ENCODE data around the gene TAX1BP3. TPM values are rescaled to one million over a fixed set of nuclear protein-coding genes. Genes with fewer than 3 reads are reported as not detected.

TAX1BP3 gene
- polyA plus RNA-seq, 1 of the 3 experiments (the other 2 are of a cell fraction), result 192 TPM

- CTCF ChIA-PET, result no interaction called here
- POLR2A ChIA-PET, result no interaction called here
- Histone ChIP-seq H3K4me1 (ENCODE audit: control insufficient read depth in 1 of 2, insufficient read depth in 2 of 2, low read depth in 1 of 2, low read length in 1 of 2) (0 out of 4 replicates have a peak, but pooled peaks cover 0 to 4% of the 10 kb centered on the region in 2 experiments), H3K9me2 (no peaks in the 10 kb centered on the region), H3F3A (replicated peaks; ENCODE audit: insufficient read depth) (peaks cover 5% of the 10 kb centered on the region), H3K4me3 (ENCODE audit: low read depth in 2 of 2, low read length in 1 of 2) (no peak overlapping the region), H3K4me2 (no peak overlapping the region), H3K27me3 (ENCODE audit: insufficient read depth) (no peaks in the 10 kb centered on the region), H4K20me1 (ENCODE audit: insufficient read depth) (no peaks in the 10 kb centered on the region), H3K9me3 (no peaks in the 10 kb centered on the region), H3K36me3 (replicated peaks in 1 of 2; ENCODE audit: control insufficient read depth in 1 of 2, insufficient read depth in 2 of 2, low read length in 1 of 2) (peaks cover 25 to 29% of the 10 kb centered on the region in 2 experiments), H3K27ac (ENCODE audit: low read depth in 2 of 2, low read length in 1 of 2) (no peak overlapping the region), H3K79me2 (ENCODE audit: insufficient read depth) (no peaks in the 10 kb centered on the region), H2AFZ (ENCODE audit: low read depth) (no peak overlapping the region), H3K9ac (no peak overlapping the region)
- WGBS (ENCODE audit: low lambda C conversion rate), result 83% methylated on average over 13 of the region's 13 CpGs
- TF ChIP-seq TAF1 (IDR thresholded peaks at IDR 0.05; ENCODE audit: borderline replicate concordance, low read depth, low read length), result no peak
- no peak for TF ChIP-seq PBX3 (IDR thresholded peaks at IDR 0.05)
- no peak for TF ChIP-seq GATA2 (CRISPR knock-in tag; IDR thresholded peaks at IDR 0.05)
- no peak for TF ChIP-seq EZH2phosphoT487 (IDR thresholded peaks at IDR 0.05; ENCODE audit: borderline replicate concordance, low read depth)
- no peak for TF ChIP-seq TCF12 (IDR thresholded peaks at IDR 0.05)
- TF ChIP-seq CHD2 (IDR thresholded peaks at IDR 0.05; ENCODE audit: low read length, partially characterized antibody), result no peak
- TF ChIP-seq NFIC (IDR thresholded peaks at IDR 0.05; ENCODE audit: borderline replicate concordance), result no peak
- TF ChIP-seq CTCF (IDR thresholded peaks at IDR 0.05), result no peak
- no peak for TF ChIP-seq FOXM1 (IDR thresholded peaks at IDR 0.05; ENCODE audit: low read depth)
- DNase-seq, result no peak
Observed at GRCh38 chr17:3712811-3713463, 44.6 kb upstream of the TAX1BP3 start.

- Histone ChIP-seq H3K9ac (no peak overlapping the region), H3K79me2 (ENCODE audit: insufficient read depth) (no peaks in the 10 kb centered on the region), H3K36me3 (replicated peaks in 1 of 2; ENCODE audit: control insufficient read depth in 1 of 2, insufficient read depth in 2 of 2, low read length in 1 of 2) (peaks cover 8 to 10% of the 10 kb centered on the region in 2 experiments), H3K27me3 (ENCODE audit: insufficient read depth) (no peaks in the 10 kb centered on the region), H3K9me3 (no peaks in the 10 kb centered on the region), H3F3A (replicated peaks; ENCODE audit: insufficient read depth) (peaks cover 5% of the 10 kb centered on the region), H2AFZ (ENCODE audit: low read depth) (no peak overlapping the region), H3K4me2 (no peak overlapping the region), H3K27ac (ENCODE audit: low read depth in 2 of 2, low read length in 1 of 2) (no peak overlapping the region), H3K4me3 (ENCODE audit: low read depth in 2 of 2, low read length in 1 of 2) (no peak overlapping the region), H4K20me1 (ENCODE audit: insufficient read depth) (no peaks in the 10 kb centered on the region), H3K4me1 (ENCODE audit: control insufficient read depth in 1 of 2, insufficient read depth in 2 of 2, low read depth in 1 of 2, low read length in 1 of 2) (0 out of 4 replicates have a peak, but pooled peaks cover 0 to 4% of the 10 kb centered on the region in 2 experiments), H3K9me2 (no peaks in the 10 kb centered on the region)
- 88% methylated on average over 5 of the region's 5 CpGs for WGBS (ENCODE audit: low lambda C conversion rate)
- ChIA-PET CTCF (no interaction called here), POLR2A (interaction anchor here (0.7 kb wide), 1 partner anchor 15 kb away, joined by 3 read pairs; the partner anchor contains the start of gene P2RX5)
- no peak for DNase-seq
- no peak for TF ChIP-seq MXI1 (IDR thresholded peaks at IDR 0.05; ENCODE audit: low read depth, low read length)
- no peak for TF ChIP-seq IRF3 (IDR thresholded peaks at IDR 0.05; ENCODE audit: low read depth, low read length)
- TF ChIP-seq SIN3A (IDR thresholded peaks at IDR 0.05; ENCODE audit: borderline replicate concordance, low read depth, low read length), result no peak
- TF ChIP-seq POLR2AphosphoS5 (IDR thresholded peaks at IDR 0.05; ENCODE audit: low read depth, low read length), result no peak
- no peak for TF ChIP-seq RAD21 (IDR thresholded peaks at IDR 0.05; ENCODE audit: low read length)
- TF ChIP-seq MAX (IDR thresholded peaks at IDR 0.05; ENCODE audit: low read depth), result no peak
- TF ChIP-seq ELF1 (IDR thresholded peaks at IDR 0.05), result no peak
- TF ChIP-seq USF2 (IDR thresholded peaks at IDR 0.05; ENCODE audit: borderline replicate concordance, low read depth, low read length), result no peak
- peak; percentile 32; the same call in 1 of the 2 replicates for TF ChIP-seq FOSL2 (IDR thresholded peaks at IDR 0.05; ENCODE audit: borderline replicate concordance, low read depth)
- no peak for TF ChIP-seq REST (IDR thresholded peaks at IDR 0.05; ENCODE audit: low read depth, low read length)
Observed at GRCh38 chr17:3710951-3711383, 42.6 kb upstream of the TAX1BP3 start.
